ENCODE measurements around the gene MLPH. TPM values are rescaled to one million over a fixed set of nuclear protein-coding genes. Genes with fewer than 3 reads are reported as not detected.

MLPH gene
- total and polyA plus RNA-seq, 4 donors, result 0.62 to 29.3 (median 9.4) TPM

- H3K36me3 ChIP-seq (ENCODE audit: control insufficient read depth, insufficient read depth, low read length), result no peaks in the 10 kb centered on the region
- peaks cover 14% of the 10 kb centered on the region for H3K4me1 ChIP-seq (ENCODE audit: control insufficient read depth, insufficient read depth, low read length)
- H3K27ac ChIP-seq (ENCODE audit: low read depth, low read length), result no peak overlapping the region
- H3K9me3 ChIP-seq (ENCODE audit: control insufficient read depth, insufficient read depth, low read length), result no peaks in the 10 kb centered on the region
- no peaks in the 10 kb centered on the region for H3K27me3 ChIP-seq (ENCODE audit: control insufficient read depth, insufficient read depth, low read length)
- H3K4me3 ChIP-seq (ENCODE audit: low read depth, low read length), result no peak overlapping the region
- DNase-seq (ENCODE audit: low read depth in 4 of 6, low spot score in 6 of 6), result no peak
- WGBS (ENCODE audit: insufficient coverage), result 89% methylated on average over 9 of the region's 9 CpGs
Observed at GRCh38 chr2:237536617-237537016, 49.6 kb downstream of the MLPH start.

DNA sequence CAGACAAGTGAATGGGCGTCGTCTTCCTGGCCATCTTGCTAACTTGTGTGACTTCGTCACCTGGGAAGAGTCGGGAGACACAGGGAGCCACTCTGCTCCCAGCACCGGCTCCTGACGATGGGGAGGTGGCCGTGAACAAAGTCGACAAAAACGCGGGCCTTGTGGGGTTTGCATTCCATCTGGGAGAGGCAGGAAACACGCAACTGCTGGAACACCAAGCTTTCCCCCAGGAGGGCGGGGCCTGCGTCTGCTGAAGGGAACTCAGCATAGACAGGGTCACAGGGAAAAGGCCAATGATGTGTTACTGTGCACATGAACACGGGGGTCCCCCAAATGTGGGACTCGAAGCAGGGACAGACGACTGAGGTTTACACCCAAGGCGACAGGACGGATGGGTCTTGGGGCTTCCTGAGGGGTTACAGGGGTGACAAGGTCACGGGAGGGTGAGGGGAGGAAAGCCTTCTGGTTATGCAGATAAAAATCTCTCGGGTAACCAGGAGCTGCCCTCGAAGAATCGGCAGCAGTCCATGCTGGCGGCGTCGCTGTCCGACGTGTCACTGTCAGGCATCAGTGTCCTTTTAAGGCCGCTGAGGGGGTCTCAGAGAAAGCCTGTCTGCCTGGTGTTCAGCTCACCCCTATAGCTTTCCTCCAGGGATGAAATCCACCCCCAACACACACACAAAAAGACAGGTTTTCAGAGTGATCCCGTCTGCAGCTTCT, 51.1 kb downstream of the MLPH start:
- Histone ChIP-seq H3K36me3 (ENCODE audit: control insufficient read depth, insufficient read depth, low read length) (no peaks in the 10 kb centered on the region), H3K4me3 (ENCODE audit: low read depth, low read length) (no peak overlapping the region), H3K9me3 (ENCODE audit: control insufficient read depth, insufficient read depth, low read length) (no peaks in the 10 kb centered on the region), H3K27me3 (ENCODE audit: control insufficient read depth, insufficient read depth, low read length) (no peaks in the 10 kb centered on the region), H3K27ac (ENCODE audit: low read depth, low read length) (no peak overlapping the region), H3K4me1 (ENCODE audit: control insufficient read depth, insufficient read depth, low read length) (peaks cover 14% of the 10 kb centered on the region)
- no peak for DNase-seq (ENCODE audit: low read depth in 4 of 6, low spot score in 6 of 6)
- WGBS (ENCODE audit: insufficient coverage), result 68% methylated on average over 28 of the region's 29 CpGs

DNA sequence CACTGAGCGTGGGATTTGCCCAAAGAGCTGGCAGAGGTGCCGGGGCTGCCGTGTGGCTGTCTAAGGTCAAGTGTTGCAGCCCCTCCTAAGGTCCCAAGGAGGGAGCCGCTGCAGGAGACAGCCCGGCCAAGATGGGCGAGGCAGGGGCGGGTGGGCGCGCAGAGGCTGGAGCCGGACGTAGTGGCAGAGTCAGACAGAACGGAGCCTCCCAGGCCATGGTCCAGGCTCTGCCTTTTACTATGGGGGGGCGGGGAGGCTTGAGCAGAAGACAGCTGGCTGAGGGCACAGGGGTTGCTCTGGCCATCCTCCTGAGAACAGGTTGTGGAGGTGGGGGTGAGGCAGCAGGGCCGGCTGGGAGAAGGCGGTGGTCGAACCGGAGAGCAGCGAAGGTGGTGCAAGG, 51.9 kb downstream of the MLPH start:
- no peak overlapping the region for H3K4me3 ChIP-seq (ENCODE audit: low read depth, low read length)
- 91% methylated on average over 18 of the region's 18 CpGs for WGBS (ENCODE audit: insufficient coverage)
- H3K9me3 ChIP-seq (ENCODE audit: control insufficient read depth, insufficient read depth, low read length), result no peaks in the 10 kb centered on the region
- H3K4me1 ChIP-seq (ENCODE audit: control insufficient read depth, insufficient read depth, low read length), result peaks cover 14% of the 10 kb centered on the region
- H3K36me3 ChIP-seq (ENCODE audit: control insufficient read depth, insufficient read depth, low read length), result no peaks in the 10 kb centered on the region
- no peak overlapping the region for H3K27ac ChIP-seq (ENCODE audit: low read depth, low read length)
- no peaks in the 10 kb centered on the region for H3K27me3 ChIP-seq (ENCODE audit: control insufficient read depth, insufficient read depth, low read length)
- no peak for DNase-seq (ENCODE audit: low read depth in 4 of 6, low spot score in 6 of 6)

DNA sequence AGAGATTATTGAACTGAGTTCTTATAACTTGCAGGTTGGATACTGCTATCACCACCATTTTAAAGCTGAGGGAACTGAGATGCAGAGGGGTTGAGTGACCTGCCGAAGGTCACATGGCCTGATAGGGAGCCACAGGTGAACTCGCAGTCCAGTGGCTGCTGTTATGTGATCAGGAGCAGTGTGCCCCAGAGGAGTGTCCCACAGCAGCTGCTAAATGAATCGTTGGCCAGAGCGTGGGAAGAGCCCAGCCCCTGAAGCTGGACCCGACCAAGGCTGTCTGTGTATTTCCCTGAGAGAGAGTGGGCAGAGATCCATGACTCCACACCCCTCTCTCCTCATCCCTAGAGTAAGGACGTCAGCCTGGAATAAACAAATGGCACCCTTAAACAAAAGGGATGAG, 52.6 kb downstream of the MLPH start:
- Histone ChIP-seq H3K36me3 (ENCODE audit: control insufficient read depth, insufficient read depth, low read length) (no peaks in the 10 kb centered on the region), H3K4me1 (ENCODE audit: control insufficient read depth, insufficient read depth, low read length) (peaks cover 14% of the 10 kb centered on the region), H3K4me3 (ENCODE audit: low read depth, low read length) (no peak overlapping the region), H3K27me3 (ENCODE audit: control insufficient read depth, insufficient read depth, low read length) (no peaks in the 10 kb centered on the region), H3K9me3 (ENCODE audit: control insufficient read depth, insufficient read depth, low read length) (no peaks in the 10 kb centered on the region), H3K27ac (ENCODE audit: low read depth, low read length) (no peak overlapping the region)
- no peak for DNase-seq (ENCODE audit: low read depth in 4 of 6, low spot score in 6 of 6)
- 75% methylated on average over 3 of the region's 6 CpGs for WGBS (ENCODE audit: insufficient coverage)

- Histone ChIP-seq H3K9me3 (ENCODE audit: control insufficient read depth, insufficient read depth, low read length) (no peaks in the 10 kb centered on the region), H3K36me3 (ENCODE audit: control insufficient read depth, insufficient read depth, low read length) (no peaks in the 10 kb centered on the region), H3K27ac (ENCODE audit: low read depth, low read length) (no peak overlapping the region), H3K4me3 (ENCODE audit: low read depth, low read length) (no peak overlapping the region), H3K27me3 (ENCODE audit: control insufficient read depth, insufficient read depth, low read length) (no peaks in the 10 kb centered on the region), H3K4me1 (ENCODE audit: control insufficient read depth, insufficient read depth, low read length) (peaks cover 14% of the 10 kb centered on the region)
- no peak for DNase-seq (ENCODE audit: low read depth in 4 of 6, low spot score in 6 of 6)
- 91% methylated on average over 12 of the region's 13 CpGs for WGBS (ENCODE audit: insufficient coverage)
Observed at GRCh38 chr2:237540223-237540775, 53.2 kb downstream of the MLPH start.

GRCh38 chr2:237540823-237541222, 53.8 kb downstream of the MLPH start:
- Histone ChIP-seq H3K4me3 (ENCODE audit: low read depth, low read length) (no peak overlapping the region), H3K27ac (ENCODE audit: low read depth, low read length) (no peak overlapping the region)
- peak in 1 of 6 donors; percentile 60 for DNase-seq (ENCODE audit: low read depth in 4 of 6, low spot score in 6 of 6)

GRCh38 chr2:237541243-237541642, 54.2 kb downstream of the MLPH start:
- H3K4me3 ChIP-seq (ENCODE audit: low read depth, low read length), result no peak overlapping the region
- 59% methylated on average over 3 of the region's 5 CpGs for WGBS (ENCODE audit: insufficient coverage)

More at GRCh38 chr2:237540823-237541222, 53.8 kb downstream of the MLPH start:
- 69% methylated on average over 5 of the region's 6 CpGs for WGBS (ENCODE audit: insufficient coverage)
- Histone ChIP-seq H3K27me3 (ENCODE audit: control insufficient read depth, insufficient read depth, low read length) (no peaks in the 10 kb centered on the region), H3K36me3 (ENCODE audit: control insufficient read depth, insufficient read depth, low read length) (no peaks in the 10 kb centered on the region), H3K9me3 (ENCODE audit: control insufficient read depth, insufficient read depth, low read length) (no peaks in the 10 kb centered on the region), H3K4me1 (ENCODE audit: control insufficient read depth, insufficient read depth, low read length) (peaks cover 14% of the 10 kb centered on the region)

DNA sequence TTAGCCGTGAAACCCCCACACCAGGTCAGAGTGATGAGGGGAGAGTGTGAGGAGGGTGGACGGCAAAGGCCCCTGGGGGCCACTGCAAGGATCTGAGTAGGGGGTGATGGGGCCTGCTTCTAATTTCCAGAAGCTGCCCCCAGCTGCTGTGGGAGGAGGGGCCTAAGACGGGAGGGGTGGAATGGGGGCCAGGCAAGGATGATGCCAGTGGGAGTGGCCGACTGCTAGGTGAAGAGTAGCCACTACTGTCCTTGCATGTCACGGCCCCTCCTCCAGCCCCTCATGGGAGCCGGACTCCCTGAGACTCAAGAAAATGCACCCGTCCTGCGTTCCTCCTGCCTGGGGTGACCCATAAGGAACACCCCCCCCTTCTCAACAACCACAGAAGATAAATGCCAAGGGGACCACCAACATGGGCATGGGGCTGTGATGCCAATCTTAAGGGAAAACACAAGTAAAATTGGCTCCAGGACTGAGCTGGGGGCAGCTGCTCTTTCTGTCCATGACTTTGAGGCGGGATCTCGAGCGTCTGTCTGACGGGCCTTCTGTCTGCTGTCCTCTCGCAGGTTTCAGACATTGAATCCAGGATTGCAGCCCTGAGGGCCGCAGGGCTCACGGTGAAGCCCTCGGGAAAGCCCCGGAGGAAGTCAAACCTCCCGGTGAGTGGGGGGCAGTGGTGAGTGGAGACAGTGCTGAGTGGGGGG, 55.1 kb downstream of the MLPH start:
- H3K27me3 ChIP-seq (ENCODE audit: control insufficient read depth, insufficient read depth, low read length), result no peaks in the 10 kb centered on the region
- no peaks in the 10 kb centered on the region for H3K36me3 ChIP-seq (ENCODE audit: control insufficient read depth, insufficient read depth, low read length)
- DNase-seq (ENCODE audit: low read depth in 4 of 6, low spot score in 6 of 6), result no peak
- H3K4me3 ChIP-seq (ENCODE audit: low read depth, low read length), result no peak overlapping the region
- WGBS (ENCODE audit: insufficient coverage), result 93% methylated on average over 17 of the region's 18 CpGs
- H3K4me1 ChIP-seq (ENCODE audit: control insufficient read depth, insufficient read depth, low read length), result peaks cover 14% of the 10 kb centered on the region
- H3K9me3 ChIP-seq (ENCODE audit: control insufficient read depth, insufficient read depth, low read length), result no peaks in the 10 kb centered on the region
- H3K27ac ChIP-seq (ENCODE audit: low read depth, low read length), result no peak overlapping the region

More at GRCh38 chr2:237541243-237541642, 54.2 kb downstream of the MLPH start:
- no peaks in the 10 kb centered on the region for H3K27me3 ChIP-seq (ENCODE audit: control insufficient read depth, insufficient read depth, low read length)
- no peaks in the 10 kb centered on the region for H3K9me3 ChIP-seq (ENCODE audit: control insufficient read depth, insufficient read depth, low read length)
- peaks cover 14% of the 10 kb centered on the region for H3K4me1 ChIP-seq (ENCODE audit: control insufficient read depth, insufficient read depth, low read length)
- DNase-seq (ENCODE audit: low read depth in 4 of 6, low spot score in 6 of 6), result no peak
- H3K36me3 ChIP-seq (ENCODE audit: control insufficient read depth, insufficient read depth, low read length), result no peaks in the 10 kb centered on the region
- H3K27ac ChIP-seq (ENCODE audit: low read depth, low read length), result no peak overlapping the region

- Histone ChIP-seq H3K4me3 (ENCODE audit: low read depth, low read length) (no peak overlapping the region), H3K36me3 (ENCODE audit: control insufficient read depth, insufficient read depth, low read length) (no peaks in the 10 kb centered on the region), H3K27me3 (ENCODE audit: control insufficient read depth, insufficient read depth, low read length) (peaks cover 2% of the 10 kb centered on the region)
Observed at GRCh38 chr2:237546040-237546875, 59.2 kb downstream of the MLPH start.

More at GRCh38 chr2:237546040-237546875, 59.2 kb downstream of the MLPH start:
- 71% methylated on average over 6 of the region's 8 CpGs for WGBS (ENCODE audit: insufficient coverage)
- no peaks in the 10 kb centered on the region for H3K9me3 ChIP-seq (ENCODE audit: control insufficient read depth, insufficient read depth, low read length)
- peak in 1 of 6 donors; percentile 36 for DNase-seq (ENCODE audit: low read depth in 4 of 6, low spot score in 6 of 6)
- peaks cover 10% of the 10 kb centered on the region for H3K4me1 ChIP-seq (ENCODE audit: control insufficient read depth, insufficient read depth, low read length)
- no peak overlapping the region for H3K27ac ChIP-seq (ENCODE audit: low read depth, low read length)
